ENCODE results near the gene PCDHGA10.

GRCh38 chr5:141388661-141389060 is 24.1 kb upstream of the PCDHGA10 start:
- TF ChIP-seq USF1 (IDR thresholded peaks at IDR 0.05; ENCODE audit: borderline replicate concordance, low read depth) (no peak), JUND (IDR thresholded peaks at IDR 0.05) (no peak), NRF1 (IDR thresholded peaks at IDR 0.05; ENCODE audit: low read depth, low read length) (no peak), RAD21 (IDR thresholded peaks at IDR 0.05; ENCODE audit: low read length) (no peak), CTCF (IDR thresholded peaks at IDR 0.05) (no peak), NFIC (IDR thresholded peaks at IDR 0.05; ENCODE audit: borderline replicate concordance) (no peak)

Measured in SK-N-SH (cell line).